GM19351 (cell line): Measurements from ENCODE around the gene ST8SIA6.

Experiments used
- ATAC-seq: cut with Tn5 transposase; IDR thresholded peaks from one replicate; pipeline ENCODE4 v1.9.1; 2021; ENCODE audit warnings: mild to moderate bottlenecking, moderate library complexity; ENCODE audit not compliant: unreplicated experiment

Gene ST8SIA6

GRCh38 chr10:17276756-17277424, 177.5 kb downstream of the ST8SIA6 start:
- no peak for ATAC-seq

GRCh38 chr10:17273403-17273802, 181.0 kb downstream of the ST8SIA6 start:
- ATAC-seq = no peak

DNA sequence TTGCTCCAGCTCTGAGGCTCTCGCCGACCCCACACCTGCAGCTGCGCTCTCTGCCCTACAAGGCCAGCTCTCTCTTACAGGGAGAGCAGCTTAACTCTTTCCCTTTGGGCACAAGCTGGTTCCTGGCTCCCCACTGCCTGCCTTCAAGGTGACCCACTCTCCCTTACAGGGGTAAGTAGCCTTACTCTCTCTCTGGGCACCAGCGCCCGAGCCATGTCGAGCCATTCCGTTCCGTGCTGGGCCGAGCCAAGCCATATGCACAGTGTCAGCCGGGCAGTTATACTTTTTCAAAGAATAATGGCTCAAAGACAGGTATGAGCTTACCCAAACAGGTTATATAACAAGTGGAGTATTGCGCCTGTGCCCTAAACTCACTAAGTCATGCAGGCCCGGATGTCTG, 181.7 kb downstream of the ST8SIA6 start:
- ATAC-seq = no peak
